Measurements from ENCODE around the gene RPL9.
"Not testable (repeated sequence)": the region's sequence is repeated elsewhere in the genome, so short reads cannot be mapped to it uniquely, and the experiment has no call there.

Gene RPL9

GRCh38 chr4:39427520-39428114 is 31.1 kb downstream of the RPL9 start:
- no peaks in the 10 kb centered on the region for H3K27me3 ChIP-seq
- H3K27ac ChIP-seq, result no peak overlapping the region
- H3K9me3 ChIP-seq, result no peaks in the 10 kb centered on the region
- TF ChIP-seq Cebpa-rat (IDR thresholded peaks at IDR 0.05), result no peak
- H3K4me1 ChIP-seq, result peaks cover 7% of the 10 kb centered on the region; the same call in 1 of the 2 replicates
- 0 out of 2 replicates have a peak overlapping the region, but pooled peaks have one; percentile 5 for H3K9ac ChIP-seq
- no peak overlapping the region for H3K4me2 ChIP-seq
- H4K20me1 ChIP-seq, result no peaks in the 10 kb centered on the region
- H3K4me3 ChIP-seq, result no peak overlapping the region
- no peaks in the 10 kb centered on the region for H3K36me3 ChIP-seq

GRCh38 chr4:39426728-39427127 is 32.0 kb downstream of the RPL9 start:
- Histone ChIP-seq H3K4me3 (no peak overlapping the region), H3K27me3 (no peaks in the 10 kb centered on the region), H3K4me1 (peaks cover 7% of the 10 kb centered on the region; the same call in 1 of the 2 replicates), H3K27ac (no peak overlapping the region), H3K36me3 (no peaks in the 10 kb centered on the region), H3K4me2 (no peak overlapping the region), H4K20me1 (no peaks in the 10 kb centered on the region), H3K9me3 (no peaks in the 10 kb centered on the region), H3K9ac (no peak overlapping the region)
- TF ChIP-seq Cebpa-rat (IDR thresholded peaks at IDR 0.05), result no peak

- H3K4me1 ChIP-seq, H3K4me2 ChIP-seq, H3K4me3 ChIP-seq, H3K9ac ChIP-seq, H3K36me3 ChIP-seq, H4K20me1 ChIP-seq, H3K27ac ChIP-seq, H3K9me3 ChIP-seq, H3K27me3 ChIP-seq: not testable (repeated sequence)
Measured at GRCh38 chr4:39425297-39425696, 33.4 kb downstream of the RPL9 start.

- Histone ChIP-seq H3K4me1 (no peaks in the 10 kb centered on the region), H3K4me3 (no peak overlapping the region), H4K20me1 (no peaks in the 10 kb centered on the region), H3K36me3 (no peaks in the 10 kb centered on the region), H3K9ac (no peak overlapping the region), H3K27me3 (no peaks in the 10 kb centered on the region), H3K4me2 (no peak overlapping the region), H3K9me3 (no peaks in the 10 kb centered on the region), H3K27ac (no peak overlapping the region)
- no peak for TF ChIP-seq Cebpa-rat (IDR thresholded peaks at IDR 0.05)
Measured at GRCh38 chr4:39422247-39422646, 36.5 kb downstream of the RPL9 start.

- TF ChIP-seq Cebpa-rat (IDR thresholded peaks at IDR 0.05), result no peak
- Histone ChIP-seq H3K36me3 (no peaks in the 10 kb centered on the region), H4K20me1 (no peaks in the 10 kb centered on the region), H3K4me1 (no peaks in the 10 kb centered on the region), H3K4me3 (no peak overlapping the region), H3K27ac (no peak overlapping the region), H3K9ac (no peak overlapping the region), H3K4me2 (no peak overlapping the region), H3K9me3 (no peaks in the 10 kb centered on the region), H3K27me3 (no peaks in the 10 kb centered on the region)
Measured at GRCh38 chr4:39415678-39416283, 42.9 kb downstream of the RPL9 start.

- not testable (repeated sequence) for H3K36me3 ChIP-seq, H4K20me1 ChIP-seq, H3K4me3 ChIP-seq, H3K27ac ChIP-seq, H3K4me1 ChIP-seq, H3K4me2 ChIP-seq, H3K9me3 ChIP-seq, H3K27me3 ChIP-seq, H3K9ac ChIP-seq
Measured at GRCh38 chr4:39411561-39411960, 47.2 kb downstream of the RPL9 start.

GRCh38 chr4:39410415-39410814 is 48.3 kb downstream of the RPL9 start:
- no peak overlapping the region for H3K27ac ChIP-seq
- H4K20me1 ChIP-seq, result no peaks in the 10 kb centered on the region
- no peaks in the 10 kb centered on the region for H3K9me3 ChIP-seq
- H3K9ac ChIP-seq, result no peak overlapping the region
- no peak for TF ChIP-seq Cebpa-rat (IDR thresholded peaks at IDR 0.05)
- H3K4me2 ChIP-seq, result no peak overlapping the region
- H3K4me1 ChIP-seq, result no peaks in the 10 kb centered on the region
- H3K27me3 ChIP-seq, result no peaks in the 10 kb centered on the region
- no peak overlapping the region for H3K4me3 ChIP-seq
- H3K36me3 ChIP-seq, result no peaks in the 10 kb centered on the region

GRCh38 chr4:39407584-39407885 is 51.2 kb downstream of the RPL9 start:
- no peaks in the 10 kb centered on the region for H3K9me3 ChIP-seq

GRCh38 chr4:39406763-39407583 is 51.7 kb downstream of the RPL9 start, which contains the start of gene KLB:
KLB (plus strand) TSS chr4:39406930; CDS start chr4:39406950, 20 bp downstream.
- Histone ChIP-seq H3K4me1 (no peaks in the 10 kb centered on the region), H3K27ac (no peak within 1 kb of the TSS), H4K20me1 (no peaks in the 10 kb centered on the region), H3K27me3 (no peaks in the 10 kb centered on the region), H3K9ac (no peak within 1 kb of the TSS), H3K4me3 (no peak within 1 kb of the TSS), H3K9me3 (no peaks in the 10 kb centered on the region), H3K4me2 (no peak within 1 kb of the TSS), H3K36me3 (no peaks in the 10 kb centered on the region)
- no peak for TF ChIP-seq Cebpa-rat (IDR thresholded peaks at IDR 0.05)

More at GRCh38 chr4:39407584-39407885, 51.2 kb downstream of the RPL9 start:
- no peaks in the 10 kb centered on the region for H4K20me1 ChIP-seq
- no peak overlapping the region for H3K4me2 ChIP-seq
- no peaks in the 10 kb centered on the region for H3K36me3 ChIP-seq
- no peak overlapping the region for H3K4me3 ChIP-seq
- H3K27ac ChIP-seq, result no peak overlapping the region
- no peak for TF ChIP-seq Cebpa-rat (IDR thresholded peaks at IDR 0.05)
- no peaks in the 10 kb centered on the region for H3K27me3 ChIP-seq
- H3K9ac ChIP-seq, result no peak overlapping the region
- H3K4me1 ChIP-seq, result no peaks in the 10 kb centered on the region

All from BLaER1 (cell line).